GM18498 (cell line): ENCODE measurements around the gene DFFB.

Source experiments
- ATAC-seq: cut with Tn5 transposase; IDR thresholded peaks from one replicate; pipeline ENCODE4 v1.9.1; 2021; ENCODE audit warnings: mild to moderate bottlenecking, moderate library complexity; ENCODE audit not compliant: unreplicated experiment

The DFFB gene

DNA sequence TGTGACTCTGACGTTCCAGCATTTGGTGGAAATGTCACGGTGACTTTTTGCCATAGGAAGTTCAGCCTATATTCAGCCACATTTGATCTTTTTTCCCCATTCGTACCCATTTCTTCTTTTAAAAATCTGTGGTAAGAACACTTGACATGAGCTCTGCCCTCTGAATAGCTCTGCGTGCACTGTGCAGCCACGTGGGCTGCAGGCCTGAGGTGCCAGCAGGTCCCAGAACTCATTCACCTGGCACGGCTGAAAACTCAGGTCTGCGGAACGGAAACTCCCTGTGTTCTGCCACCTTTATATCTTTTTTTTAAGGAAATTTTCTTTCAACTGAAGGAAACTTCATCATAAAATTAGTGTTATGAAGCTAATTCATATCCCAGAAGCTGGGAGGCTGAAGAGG, 28.9 kb upstream of the DFFB start:
- no peak for ATAC-seq

DNA sequence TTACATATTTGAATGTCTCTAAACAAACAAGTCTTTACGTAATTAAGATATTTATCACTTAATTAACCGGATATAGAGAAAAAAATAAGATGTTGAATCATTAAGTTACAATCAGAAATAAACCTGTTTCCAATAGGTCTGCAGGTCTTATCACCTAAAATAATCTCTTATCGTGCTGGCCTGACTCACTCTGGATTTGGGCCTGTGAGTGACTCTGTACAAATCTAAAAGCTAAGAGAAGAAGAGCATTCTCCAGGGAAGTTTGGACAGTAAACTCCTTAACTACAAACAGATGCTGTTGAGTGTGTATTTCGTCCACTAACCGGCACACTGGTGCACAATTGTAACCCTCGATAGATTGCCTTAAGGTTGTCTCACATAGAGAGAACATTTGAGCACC, 25.6 kb upstream of the DFFB start:
- ATAC-seq: no peak

DNA sequence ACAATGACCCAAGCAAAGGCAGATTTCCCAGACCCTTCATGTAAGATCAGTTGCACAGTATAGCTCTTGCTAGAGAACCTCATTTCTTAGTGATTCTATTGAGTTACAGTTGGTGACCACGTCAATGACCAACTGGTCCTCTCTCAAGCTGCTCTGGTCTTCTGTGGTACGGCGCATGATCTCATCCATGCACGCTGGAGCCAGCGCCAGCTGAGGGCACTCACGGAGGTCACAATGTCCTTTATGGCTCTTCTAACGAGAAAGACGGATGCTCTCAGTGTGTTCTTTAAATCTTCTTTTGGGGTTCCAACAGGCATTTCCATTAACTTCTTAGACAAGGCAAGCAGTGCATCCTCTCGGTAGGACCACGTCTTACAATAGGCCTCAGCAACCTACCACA, 22.6 kb upstream of the DFFB start:
- ATAC-seq: no peak

DNA sequence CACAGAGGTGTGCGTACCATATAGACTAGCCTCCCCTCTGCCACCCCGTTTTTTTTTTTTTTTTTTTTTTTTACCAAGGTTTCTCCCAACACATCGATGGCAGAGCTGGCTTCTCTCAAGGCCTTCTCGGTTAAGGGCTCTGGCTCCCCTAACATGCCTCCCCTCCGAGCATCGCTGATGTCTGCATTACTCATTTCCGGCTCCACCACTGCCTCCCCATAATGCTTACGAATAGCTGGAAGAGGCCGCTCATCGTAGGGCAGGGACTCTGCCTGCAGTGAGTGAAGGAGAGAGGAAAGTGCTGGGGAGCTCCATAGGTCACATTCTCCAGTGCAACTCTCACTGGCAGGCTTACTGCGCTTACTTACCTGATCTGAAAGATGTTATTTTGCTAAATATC, 20.9 kb upstream of the DFFB start:
- ATAC-seq: no peak

DNA sequence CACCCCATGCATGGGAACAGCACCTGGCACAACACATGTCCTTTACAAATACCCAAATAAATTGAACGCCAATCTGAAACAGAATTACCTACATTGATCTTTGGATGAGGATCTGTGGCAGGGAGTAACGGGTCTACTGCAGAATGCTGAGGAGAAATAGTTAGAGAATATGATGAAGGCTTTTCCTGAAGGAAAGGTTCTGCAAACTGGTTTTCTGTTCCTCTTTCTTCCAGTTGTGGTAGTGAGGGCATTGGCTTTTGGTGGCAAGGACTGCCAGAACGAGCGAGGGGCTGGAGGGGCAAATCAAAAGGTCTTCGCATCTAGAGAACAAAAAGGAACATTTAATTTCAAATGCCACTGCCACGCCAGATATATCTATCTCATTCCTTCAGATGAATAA, 20.1 kb upstream of the DFFB start:
- no peak for ATAC-seq

DNA sequence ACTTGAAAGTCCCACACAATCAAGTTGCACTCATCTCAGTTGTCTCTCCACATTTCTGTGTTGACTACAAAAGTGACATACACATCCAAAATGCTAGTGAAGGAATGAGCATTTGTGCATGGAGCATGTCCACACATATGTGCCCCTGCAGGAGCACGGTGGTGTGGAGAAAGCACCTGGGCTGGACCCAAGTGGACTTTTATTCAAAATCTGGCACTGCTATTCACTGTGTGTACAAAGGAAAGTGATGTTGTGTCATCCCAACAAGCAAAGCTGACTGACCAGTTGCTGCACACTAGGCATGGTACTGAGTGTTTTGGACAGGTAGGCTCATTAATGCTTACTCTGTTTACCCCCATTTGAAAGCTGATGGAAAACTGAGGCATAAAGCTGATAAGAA, 19.6 kb upstream of the DFFB start:
- no peak for ATAC-seq

DNA sequence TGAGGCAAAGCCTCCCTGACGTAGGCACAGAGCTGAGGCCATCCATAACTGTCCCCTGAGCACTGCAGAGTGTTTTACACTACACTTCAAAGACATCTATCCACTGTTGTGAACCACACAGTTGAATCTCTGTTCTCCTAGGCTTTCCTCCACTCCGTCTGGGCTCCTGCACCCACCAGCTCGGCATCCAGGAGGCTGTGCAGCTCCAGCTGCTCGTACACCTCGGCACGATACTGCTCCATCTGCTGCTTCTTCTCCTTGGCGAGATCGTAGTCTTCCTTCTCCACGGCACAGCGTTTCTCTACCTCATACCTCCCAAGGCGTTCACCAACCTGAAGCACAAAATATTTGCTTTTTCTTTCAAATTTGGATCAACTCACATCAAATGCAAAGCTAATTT, 18.5 kb upstream of the DFFB start:
- ATAC-seq: no peak

DNA sequence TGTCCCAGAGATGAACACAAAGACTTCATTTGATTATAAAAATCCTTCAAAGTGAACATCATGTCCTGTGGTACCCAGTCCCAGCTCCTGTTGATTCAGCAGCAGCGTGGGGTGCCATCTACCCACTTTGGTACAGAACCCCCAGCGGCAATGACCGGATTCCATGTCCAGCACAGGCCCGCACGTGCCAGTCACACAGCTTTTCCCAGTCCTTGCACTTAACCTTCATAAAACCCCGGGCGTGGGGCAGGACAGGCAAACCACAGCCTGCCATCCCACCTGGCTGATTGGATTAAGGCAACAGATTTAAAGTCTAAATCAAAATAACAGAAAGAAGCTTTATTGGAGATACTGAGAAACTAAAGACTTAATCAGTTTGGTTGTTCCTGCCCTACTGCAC, 15.8 kb upstream of the DFFB start:
- ATAC-seq: no peak

DNA sequence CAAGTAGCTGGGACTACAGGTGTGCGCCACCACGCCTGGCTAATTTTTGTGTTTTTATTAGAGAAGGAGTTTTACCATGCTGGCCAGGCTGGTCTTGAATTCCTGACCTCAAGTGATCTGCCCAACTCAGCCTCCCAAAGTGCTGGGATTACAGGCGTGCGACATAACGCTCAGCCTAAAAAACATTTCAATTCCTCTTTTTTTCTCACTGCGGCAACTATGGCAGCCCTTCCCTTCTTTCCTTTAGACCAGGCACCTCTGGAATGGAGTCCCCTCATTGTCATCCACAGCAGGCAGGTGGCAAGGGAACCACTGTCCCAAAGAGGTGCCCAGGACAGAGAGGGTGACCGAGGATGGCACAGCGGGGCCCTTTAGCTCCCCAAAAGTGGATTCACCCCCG, 14.4 kb upstream of the DFFB start:
- no peak for ATAC-seq

DNA sequence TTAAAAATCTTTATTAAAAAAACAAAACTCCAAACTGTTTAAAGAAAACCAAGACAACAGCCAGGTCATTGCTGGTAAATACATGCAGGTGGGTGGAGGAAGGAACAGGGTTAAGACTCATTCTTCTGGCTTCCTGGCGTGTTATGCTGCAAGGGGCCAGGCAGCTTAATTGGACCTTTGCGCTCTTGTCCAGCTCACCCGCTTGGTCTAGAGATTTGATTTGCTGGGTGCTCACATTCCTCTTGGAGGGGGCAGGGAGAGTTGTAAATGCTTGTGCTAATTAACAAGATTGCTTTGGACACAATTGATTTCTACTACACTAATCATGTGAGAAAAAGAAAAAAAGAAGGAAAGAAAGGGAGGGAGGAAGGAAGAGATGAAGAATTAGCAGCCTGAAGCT, 10.7 kb upstream of the DFFB start:
- no peak for ATAC-seq

DNA sequence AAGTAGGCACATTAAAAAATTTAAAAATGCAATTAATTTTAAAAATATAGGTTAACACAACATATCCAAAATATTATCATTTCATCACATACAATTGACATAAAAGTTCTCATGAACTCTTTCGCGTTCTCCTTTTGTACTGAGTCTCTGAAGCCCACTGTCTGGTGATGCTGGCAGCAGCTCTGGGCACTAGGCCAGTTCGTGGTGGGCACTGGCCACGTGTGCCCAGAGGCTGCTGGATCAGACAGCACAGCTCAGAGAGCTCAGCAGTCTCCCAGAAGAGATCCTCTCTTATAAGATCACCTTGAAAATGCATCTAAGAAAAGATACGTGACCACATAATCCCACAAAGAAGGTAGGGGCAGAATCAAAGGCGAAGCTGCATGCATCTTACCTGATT, 10.2 kb upstream of the DFFB start:
- ATAC-seq: no peak

DNA sequence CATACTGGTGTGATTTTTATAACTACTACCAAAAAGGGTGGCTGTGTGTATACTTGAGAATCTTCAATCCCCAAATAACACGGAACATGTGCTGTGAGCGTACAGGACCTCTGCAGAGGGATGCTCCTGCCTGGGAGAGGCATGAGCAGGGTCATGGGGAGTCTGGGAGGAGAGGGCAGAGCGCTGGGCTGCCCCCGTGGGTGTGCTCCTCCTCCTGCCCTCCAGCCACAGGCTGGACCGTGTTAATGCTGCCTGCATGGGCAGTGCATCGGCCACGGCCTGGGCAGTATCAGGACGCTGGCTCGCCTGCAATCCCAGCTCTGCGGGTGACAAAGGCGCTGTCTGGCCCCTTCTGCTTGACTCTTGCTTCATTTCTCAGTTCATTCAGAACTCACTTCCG, 6.4 kb upstream of the DFFB start:
- ATAC-seq: no peak

DNA sequence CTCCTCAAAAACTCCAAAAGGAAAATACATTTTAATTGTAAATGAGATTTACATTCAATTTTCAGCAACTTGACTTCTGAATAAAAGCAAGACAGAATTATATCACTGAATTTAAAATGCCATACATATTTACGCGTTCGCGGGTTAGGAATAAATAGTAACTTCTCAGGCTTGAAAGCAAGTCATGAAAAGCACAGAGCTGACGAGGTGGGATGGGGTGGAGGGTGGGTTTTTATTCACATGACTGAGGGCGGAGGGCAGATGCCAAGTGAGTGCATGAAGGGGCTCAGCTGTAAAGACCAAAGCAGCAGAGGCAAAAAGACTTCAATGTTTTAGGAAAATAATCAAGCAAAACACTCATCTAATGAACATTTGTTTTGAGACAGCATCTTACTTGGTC, 6.0 kb upstream of the DFFB start:
- no peak for ATAC-seq

DNA sequence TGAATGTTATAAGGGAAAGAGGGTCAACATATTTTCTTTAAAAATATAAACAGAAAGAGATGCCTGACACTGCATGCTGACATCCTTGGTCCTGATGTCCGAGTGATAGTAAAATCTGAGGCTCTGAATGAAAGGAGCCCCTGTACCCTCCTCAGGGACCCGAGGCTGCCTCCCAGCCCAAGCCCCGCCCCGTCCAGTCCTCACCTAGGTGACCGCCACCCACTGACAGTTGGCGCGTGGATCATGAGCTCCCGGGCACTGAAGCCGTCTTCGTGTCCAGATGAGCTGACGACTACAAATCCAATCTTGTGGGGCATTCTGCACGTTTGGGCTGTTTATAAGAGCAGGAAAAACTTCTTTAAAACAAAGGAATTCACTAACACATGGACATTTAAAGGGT, 5.2 kb upstream of the DFFB start:
- ATAC-seq: no peak

DNA sequence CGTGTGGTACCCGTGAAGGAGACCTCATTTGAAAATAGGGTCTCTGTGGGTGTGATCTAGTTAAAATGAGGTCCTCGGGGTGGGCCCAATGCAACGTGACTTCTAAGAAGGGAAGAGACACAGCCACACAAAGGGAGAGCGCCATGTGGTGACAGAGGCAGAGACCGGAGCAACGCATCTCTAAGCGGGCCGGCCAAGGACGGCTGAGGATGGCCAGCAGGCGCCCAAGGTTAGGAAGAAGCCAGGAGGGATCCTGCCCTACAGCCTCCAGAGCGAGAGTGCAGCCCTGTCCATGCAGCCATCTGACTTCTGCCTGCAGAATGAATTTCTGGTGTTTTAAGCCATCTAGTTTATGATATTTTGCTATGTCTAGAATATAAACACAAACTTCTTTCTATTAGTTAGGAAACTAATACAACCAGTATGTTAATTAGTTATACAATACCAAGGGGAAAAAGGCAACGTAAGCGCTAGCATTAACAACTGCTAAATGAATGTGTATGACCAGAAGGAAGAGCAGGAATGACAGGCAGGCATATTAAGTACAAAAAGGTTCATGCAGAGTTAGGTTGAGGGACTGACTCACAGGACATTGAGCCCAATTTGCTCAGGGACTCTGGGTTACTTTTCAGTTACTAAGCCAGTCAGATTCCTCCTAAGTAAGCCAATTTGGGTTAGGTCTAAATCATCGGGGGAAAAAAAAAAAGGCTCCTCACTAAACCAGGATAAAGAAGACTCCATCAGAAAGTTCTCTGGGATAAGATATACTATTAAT, 4.4 kb upstream of the DFFB start:
- ATAC-seq: no peak

DNA sequence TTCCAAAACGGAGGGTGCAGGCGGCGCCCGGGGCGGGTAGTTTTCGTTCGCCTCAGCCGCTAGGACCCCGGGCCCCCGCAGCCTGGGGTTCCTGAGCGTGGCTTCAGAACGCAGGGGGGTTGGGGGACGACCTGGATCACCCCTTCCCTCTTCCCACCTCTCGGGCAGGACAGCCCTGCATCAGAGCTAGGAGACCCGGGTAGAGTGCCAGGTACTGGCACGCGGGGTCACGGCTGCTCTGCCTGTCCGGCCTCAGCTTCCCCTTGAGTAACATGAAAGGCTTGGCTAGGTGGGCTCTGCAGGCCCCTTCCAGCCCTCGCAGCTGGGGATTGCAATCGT, 484 bp downstream of the DFFB start:
- no peak for ATAC-seq

DNA sequence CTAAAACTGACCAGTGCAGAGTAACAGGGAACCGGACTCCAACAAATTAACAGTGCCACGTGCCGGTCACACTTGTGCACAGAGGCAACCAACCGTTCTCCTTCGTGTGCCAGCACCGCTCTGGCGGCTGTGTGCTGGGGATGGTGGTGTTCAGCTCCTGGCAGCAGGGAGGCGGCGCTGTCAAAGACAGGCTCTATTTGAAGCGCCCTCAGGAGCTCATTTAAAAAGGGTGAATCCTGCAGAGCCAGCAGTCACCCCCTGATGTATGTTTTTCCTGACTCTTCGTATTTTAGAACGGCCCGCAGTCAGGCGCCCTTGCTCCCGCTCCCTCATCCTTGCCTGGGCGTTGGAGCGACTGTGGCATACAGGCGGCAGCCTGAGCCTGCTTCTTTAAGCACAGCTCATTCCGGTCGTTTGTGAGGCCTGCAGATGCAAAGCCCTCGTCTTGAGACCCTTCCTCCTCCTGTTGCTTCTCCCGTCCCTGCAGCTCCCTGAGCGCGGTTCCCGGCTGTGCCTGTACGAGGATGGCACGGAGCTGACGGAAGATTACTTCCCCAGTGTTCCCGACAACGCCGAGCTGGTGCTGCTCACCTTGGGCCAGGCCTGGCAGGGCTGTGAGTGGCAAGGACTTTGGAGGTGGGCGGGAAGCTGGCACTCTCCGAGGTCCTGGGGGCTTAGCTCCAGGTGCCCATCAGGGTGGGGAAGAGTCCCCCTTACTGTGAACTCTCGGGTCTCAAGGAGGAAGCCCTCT, 1.1 kb downstream of the DFFB start:
- ATAC-seq: no peak

DNA sequence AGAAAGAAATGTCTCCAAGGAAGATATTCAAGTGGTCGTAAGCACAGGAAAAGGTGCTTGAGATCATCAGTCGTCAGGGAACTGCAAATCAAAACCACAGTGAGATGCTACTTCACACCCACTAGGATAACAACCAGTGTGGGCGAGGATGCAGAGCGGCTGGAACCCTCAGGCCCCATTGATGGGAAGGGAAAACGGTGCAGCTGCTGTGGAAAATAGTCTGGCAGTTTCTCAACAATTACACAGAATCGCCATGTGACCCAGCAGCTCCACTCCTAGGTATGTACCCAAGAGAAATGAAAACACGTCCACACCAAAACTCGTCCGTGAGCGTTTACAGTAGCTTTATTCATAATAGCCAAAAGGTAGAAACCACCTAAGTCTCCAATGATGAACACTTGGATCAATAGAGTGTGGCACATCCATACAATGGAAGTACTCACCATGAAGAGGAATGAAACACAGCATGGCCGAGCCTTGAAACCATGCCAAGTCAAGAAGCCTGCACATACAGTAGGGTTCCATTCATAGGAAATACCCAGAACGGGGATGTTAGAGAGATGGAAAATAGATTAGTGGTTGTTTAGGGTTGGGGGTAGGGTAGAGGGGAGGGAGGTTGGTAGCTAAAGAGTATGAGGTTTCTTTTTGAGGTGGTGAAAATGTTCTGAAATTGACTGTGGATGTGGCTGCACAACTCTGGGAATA, 6.1 kb downstream of the DFFB start:
- no peak for ATAC-seq

DNA sequence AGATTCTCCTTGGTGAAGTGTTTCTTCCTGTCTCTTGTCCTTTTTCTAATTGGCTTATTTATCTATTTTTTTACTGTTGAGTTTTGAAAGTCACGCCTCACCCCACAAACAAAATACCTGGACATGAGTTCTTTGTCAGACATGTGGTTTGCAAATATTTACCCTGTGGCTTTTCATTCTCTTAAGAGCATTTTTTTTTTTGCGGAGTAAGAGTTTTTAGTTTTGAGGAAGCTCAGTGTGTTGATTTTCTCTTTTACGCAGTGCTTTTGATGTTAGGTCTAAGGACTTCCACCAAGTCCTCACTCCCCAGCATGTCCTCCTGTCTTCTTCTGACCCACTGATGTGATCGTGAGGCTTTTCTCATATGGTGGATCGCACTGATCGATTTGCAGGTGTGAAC, 7.6 kb downstream of the DFFB start:
- ATAC-seq: no peak

DNA sequence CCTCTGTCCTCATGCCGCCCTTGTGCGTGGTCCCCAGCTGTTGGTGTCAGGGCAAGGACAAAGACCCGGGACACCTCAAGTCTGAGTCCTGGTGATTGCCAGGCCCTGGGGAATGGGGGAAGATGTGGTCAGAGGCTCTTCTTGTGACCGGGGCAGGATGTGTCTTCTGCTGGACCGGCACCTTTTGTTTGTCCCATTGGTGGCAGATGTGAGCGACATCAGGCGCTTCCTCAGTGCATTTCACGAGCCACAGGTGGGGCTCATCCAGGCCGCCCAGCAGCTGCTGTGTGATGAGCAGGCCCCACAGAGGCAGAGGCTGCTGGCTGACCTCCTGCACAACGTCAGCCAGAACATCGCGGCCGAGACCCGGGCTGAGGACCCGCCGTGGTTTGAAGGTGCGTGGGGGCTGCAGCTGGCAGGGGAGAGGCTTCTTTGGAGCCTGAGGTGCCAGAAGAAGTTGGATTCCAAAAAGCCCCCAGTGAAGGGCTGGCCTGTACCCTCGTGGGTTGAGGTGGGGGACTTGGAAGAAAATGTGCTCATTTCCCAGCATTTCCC, 8.4 kb downstream of the DFFB start:
- no peak for ATAC-seq

DNA sequence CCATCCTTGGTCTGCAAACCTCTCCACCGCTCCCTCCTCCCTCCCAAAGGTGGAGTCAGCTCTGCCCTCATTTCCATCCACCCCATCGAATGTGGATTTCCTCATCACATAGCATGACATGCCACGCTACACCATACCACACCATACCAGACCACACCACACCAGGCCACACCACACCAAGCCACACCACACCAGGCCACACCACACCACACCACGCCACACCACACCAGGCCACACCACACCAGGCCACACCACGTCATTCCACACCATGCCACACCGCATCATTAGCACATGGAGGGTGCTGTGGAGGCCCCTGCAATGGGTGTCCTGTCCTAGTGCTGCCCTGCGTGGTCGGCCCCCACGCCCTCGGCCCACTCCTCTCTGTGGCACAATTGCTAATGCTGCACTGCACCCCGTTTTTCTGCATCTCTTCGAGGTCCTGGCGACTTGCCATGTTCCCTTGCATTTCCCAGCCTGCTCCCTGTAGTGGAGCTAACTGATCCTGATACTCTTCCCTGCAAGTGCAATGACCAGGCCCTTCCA, 11.3 kb downstream of the DFFB start:
- no peak for ATAC-seq
